K562 (cell line): ENCODE measurements around the gene PRICKLE2. TPM values are rescaled to one million over a fixed set of nuclear protein-coding genes. Genes with fewer than 3 reads are reported as not detected.

Experiments
- ATAC-seq: fragments of 200-7000 bp; cut with Tn5 transposase; 3 replicates; pipeline ENCODE4 v1.9.1; 2020; ENCODE audit warnings: moderate library complexity
- BruUV-seq: library from RNA; stranded (reverse); fragments of 400-500 nt; replicated peaks from 2 replicates; lab custom pipeline; 2021; lab: Mats Ljungman, UMichigan
- CTCF ChIA-PET: fragments of 300-600 bp; formaldehyde crosslinking; extraction: SDS; loops from one replicate; lab custom pipeline; 2021; ENCODE audit warnings: low intra/inter-chr PET ratio; lab: Yijun Ruan, JAX
- POLR2A ChIA-PET: fragments of 300-600, 350-650 bp; sonication (Branson Sonifier 250); formaldehyde crosslinking; extraction: SDS; loops from one replicate; lab custom pipeline; 2021; ENCODE audit warnings: antibody characterized with exemption, inconsistent platforms; lab: Yijun Ruan, JAX
- DNase-seq, 4 experiments: peaks; one replicate each; pipeline versions ENCODE4 v3.0.0 to v3.0.0-alpha.2; 2011 to 2018; ENCODE audit warnings: low spot score in 3 of 4, mixed read lengths in 3 of 4; ENCODE audit errors: extremely low read depth in 1 of 4
- FAIRE-seq: peaks from 2 replicates; lab custom pipeline; 2011; peaks lifted over from hg19 to GRCh38; lab: Jason Lieb, UNC
- H2AFZ ChIP-seq: 2 replicates; pipeline ENCODE4 v1.6.0; 2011; ENCODE audit warnings: low read depth, low read length, control low read depth, inconsistent platforms
- H3K27ac ChIP-seq: fragments of 200-600 bp; 3 replicates; pipeline ENCODE4 v1.8.0; 2011; ENCODE audit warnings: low read depth, mild to moderate bottlenecking, control low read depth, inconsistent platforms, low read length, moderate library complexity, mixed read lengths; ENCODE audit errors: extremely low read depth
- H3K27me3 ChIP-seq, 2 experiments: fragments of 300-600 bp in 1 of 2; 2 replicates in 1 of 2; 3 replicates in 1 of 2; pipeline versions ENCODE4 v1.6.0 to v1.8.0; 2011; ENCODE audit warnings: inconsistent platforms in 2 of 2, low read length in 2 of 2, mild to moderate bottlenecking in 1 of 2, mixed read lengths in 1 of 2, moderate library complexity in 1 of 2; ENCODE audit not compliant: control insufficient read depth in 2 of 2, insufficient read depth in 2 of 2
- H3K36me3 ChIP-seq: fragments of 300-600 bp; 3 replicates; pipeline ENCODE4 v1.8.0; 2011; ENCODE audit warnings: mild to moderate bottlenecking, low read length, inconsistent platforms; ENCODE audit not compliant: control insufficient read depth, insufficient read depth
- H3K4me1 ChIP-seq, 2 experiments: fragments of 200-600 bp in 1 of 2; replicated peaks in 1 of 2; 2 replicates in 1 of 2; 3 replicates in 1 of 2; pipeline versions ENCODE4 v1.5.1 to v1.8.0; 2011; ENCODE audit warnings: inconsistent platforms in 2 of 2, low read length in 2 of 2, mild to moderate bottlenecking in 1 of 2, mixed read lengths in 1 of 2, moderate library complexity in 1 of 2; ENCODE audit not compliant: control insufficient read depth in 2 of 2, insufficient read depth in 2 of 2
- H3K4me2 ChIP-seq: 2 replicates; pipeline ENCODE4 v1.6.1; 2011; ENCODE audit warnings: low read length, control low read depth, inconsistent platforms, mixed read lengths; ENCODE audit not compliant: insufficient read depth
- H3K4me3 ChIP-seq: fragments of 200-600 bp; sonication (generic), shearing (Covaris generic); 2 replicates; pipeline ENCODE4 v1.5.1; 2016; ENCODE audit warnings: control low read depth, inconsistent platforms
- H3K79me2 ChIP-seq: fragments of 200-600 bp; 3 replicates; pipeline ENCODE4 v1.8.0; 2011; ENCODE audit warnings: low read length, inconsistent platforms; ENCODE audit not compliant: control insufficient read depth, insufficient read depth
- H3K9ac ChIP-seq, 2 experiments: 2 replicates each; pipeline versions ENCODE4 v1.6.0 to v1.6.1; 2011; ENCODE audit warnings: low read depth in 2 of 2, low read length in 2 of 2, control low read depth in 1 of 2, inconsistent platforms in 1 of 2, mild to moderate bottlenecking in 1 of 2, mixed read lengths in 1 of 2; ENCODE audit not compliant: insufficient read depth in 1 of 2
- H3K9me1 ChIP-seq: one replicate; pipeline ENCODE4 v1.6.0; 2011; ENCODE audit warnings: inconsistent platforms, mild to moderate bottlenecking, low read length, moderate library complexity; ENCODE audit not compliant: control insufficient read depth, insufficient read depth
- H3K9me3 ChIP-seq: replicated peaks from 2 replicates; pipeline ENCODE4 v1.5.1; 2011; ENCODE audit warnings: low read depth, low read length, inconsistent platforms; ENCODE audit not compliant: control insufficient read depth, insufficient read depth
- H4K20me1 ChIP-seq: replicated peaks from 2 replicates; pipeline ENCODE4 v1.6.1; 2011; ENCODE audit warnings: low read length, inconsistent platforms, mixed read lengths; ENCODE audit not compliant: control insufficient read depth, insufficient read depth
- BACH1 ChIP-seq: fragments of 200-800 bp; sonication (Bioruptor generic); IDR thresholded peaks from 2 replicates; pipeline ENCODE4 v1.6.1; 2016; ENCODE audit warnings: missing genetic modification characterization, missing compliant biosample characterization
- CHD1 ChIP-seq: fragments of 200-600 bp; sonication (generic); IDR thresholded peaks from one replicate; pipeline ENCODE4 v1.6.1; 2012; ENCODE audit warnings: mild to moderate bottlenecking, moderate library complexity, low read length, inconsistent platforms
- GABPA ChIP-seq: fragments of 200-800 bp; sonication (Bioruptor generic); conservative IDR thresholded peaks from 2 replicates; pipeline ENCODE4 v1.6.1; 2016; ENCODE audit warnings: low read depth, missing genetic modification characterization, missing compliant biosample characterization
- JUND ChIP-seq, 2 experiments: IDR thresholded peaks; 2 replicates in 1 of 2; 3 replicates in 1 of 2; pipeline ENCODE4 v1.6.1; 2011; ENCODE audit warnings: borderline replicate concordance in 2 of 2, low read depth in 2 of 2, low read length in 2 of 2, improper control_type of control experiment in 1 of 2, missing biosample characterization in 1 of 2, missing genetic modification characterization in 1 of 2, missing genetic modification reagents in 1 of 2
- NR2F6 ChIP-seq: fragments of 450-650 bp; formaldehyde crosslinking; IDR thresholded peaks from 2 replicates; pipeline ENCODE4 v1.4.0; 2020; ENCODE audit warnings: mild to moderate bottlenecking
- PHB2 ChIP-seq: fragments of 450-650 bp; IDR thresholded peaks from 2 replicates; pipeline ENCODE4 v1.6.1; 2017; ENCODE audit warnings: low read depth
- POU5F1 ChIP-seq: fragments of 150-350 bp; IDR thresholded peaks from 2 replicates; pipeline ENCODE4 v1.6.1; 2014; ENCODE audit warnings: borderline replicate concordance, low read length, low read depth, mild to moderate bottlenecking; ENCODE audit not compliant: partially characterized antibody
- PURB ChIP-seq: sonication (generic); formaldehyde crosslinking; IDR thresholded peaks from 2 replicates; pipeline ENCODE4 v1.9.0; 2021; ENCODE audit warnings: low read depth, mild to moderate bottlenecking, missing genetic modification reagents
- RBM17 ChIP-seq: fragments of 200-400 bp; formaldehyde crosslinking; IDR thresholded peaks from 2 replicates; pipeline ENCODE4 v1.6.1; 2017; ENCODE audit warnings: low read depth, mild to moderate bottlenecking, low read length, borderline replicate concordance
- SMARCB1 ChIP-seq: IDR thresholded peaks from 2 replicates; pipeline ENCODE4 v1.6.1; 2011; ENCODE audit warnings: improper control_type of control experiment, low read depth; ENCODE audit not compliant: insufficient read length
- ZNF75A ChIP-seq: fragments of 450-650 bp; formaldehyde crosslinking; IDR thresholded peaks from 2 replicates; pipeline ENCODE4 v1.4.0; 2020; ENCODE audit warnings: mild to moderate bottlenecking
- WGBS: fragments of 100-300 bp; shearing (Covaris generic); methylation state at CpG from one replicate; pipeline ENCODE4 v1.1.6; 2016; ENCODE audit warnings: low coverage, mixed read lengths; ENCODE audit not compliant: insufficient coverage; ENCODE audit errors: missing lambda C conversion rate; 5-methylcytosine and 5-hydroxymethylcytosine counted together
- in situ Hi-C: fragments of 300-500 bp; cut with MboI; formaldehyde crosslinking; loops from 4 replicates; pipeline ENCODE4 v1.15.0; 2018; ENCODE audit warnings: inconsistent platforms, mixed read lengths
- intact Hi-C: fragments of 100-400 bp; cut with micrococcal nuclease; formaldehyde crosslinking; loops from 2 replicates; pipeline ENCODE4 v1.14.2; 2022
- polyA plus RNA-seq, 8 experiments: library from polyadenylated mRNA; depleted of rRNA in 4 of 8; stranded (reverse) in 5 of 8; unstranded in 3 of 8; fragments of >200 nt; fragmentation: Nextera tagmentation in 2 of 8; fragmentation: Illumina TruSeq in 1 of 8; extraction: Ambion mirVana in 2 of 8; extraction: Trizol in 1 of 8; gene quantifications; 2 replicates each; pipeline versions ENCODE4 v1.2.1 to v1.2.3, GENCODE V29; 2011 to 2014; ENCODE audit warnings: inconsistent platforms in 1 of 8, missing spikeins in 1 of 8
- total RNA-seq, 7 experiments: library from RNA; depleted of rRNA in 6 of 7; stranded (reverse); fragments of >200 nt in 6 of 7; fragmentation: Illumina TruSeq in 2 of 7; extraction: Trizol in 2 of 7; gene quantifications; 2 replicates each; pipeline versions ENCODE4 v1.2.1 to v1.2.3, GENCODE V29; 2011 to 2021; ENCODE audit warnings: low replicate concordance in 1 of 7

PRICKLE2 gene
- total and polyA plus RNA-seq, 9 of the 15 experiments (the other 6 are each of a cell fraction or from before 2014, with no cell fraction given): 0.07 to 0.09 TPM; not detected in 7

- Histone ChIP-seq H3K79me2 (no peaks in the 10 kb centered on the region), H2AFZ (no peak overlapping the region), H3K27me3 (no peaks in the 10 kb centered on the region), H3K4me3 (no peak overlapping the region), H3K36me3 (no peaks in the 10 kb centered on the region), H4K20me1 (no peaks in the 10 kb centered on the region), H3K4me1 (no peaks in the 10 kb centered on the region), H3K9me1 (no peaks in the 10 kb centered on the region), H3K9ac (no peak overlapping the region), H3K4me2 (no peak overlapping the region), H3K27ac (no peak overlapping the region), H3K9me3 (no peaks in the 10 kb centered on the region)
- POLR2A ChIA-PET: no interaction called here
- no peak for DNase-seq
- no TSS peak for BruUV-seq
- intact Hi-C loops: no loop called here
- FAIRE-seq: no peak
- no peak for TF ChIP-seq BACH1
- no peak for TF ChIP-seq ZNF75A (CRISPR knock-in tag)
- TF ChIP-seq PURB (CRISPR knock-in tag): no peak
- CTCF ChIA-PET: no interaction called here
- in situ Hi-C loops: no loop called here
- 8% methylated on average over 2 of the region's 3 CpGs for WGBS
- ATAC-seq: no peak
Observed at GRCh38 chr3:64222501-64223111, 2.7 kb downstream of the PRICKLE2 start.

GRCh38 chr3:64221571-64222257 lies 3.6 kb downstream of the PRICKLE2 start:
- H3K79me2 ChIP-seq: no peaks in the 10 kb centered on the region
- H4K20me1 ChIP-seq: no peaks in the 10 kb centered on the region
- WGBS: 0% methylated on average over 6 of the region's 6 CpGs
- BruUV-seq: no TSS peak
- no peak overlapping the region for H2AFZ ChIP-seq
- in situ Hi-C loops (no loop called here), intact Hi-C loops (no loop called here)
- POLR2A ChIA-PET: no interaction called here
- CTCF ChIA-PET: no interaction called here
- H3K27ac ChIP-seq: no peak overlapping the region
- H3K9me1 ChIP-seq: no peaks in the 10 kb centered on the region
- H3K27me3 ChIP-seq: peaks cover 0 to 2% of the 10 kb centered on the region in 2 experiments; a peak in 2 of 5 replicates
- H3K4me1 ChIP-seq: no peaks in the 10 kb centered on the region
- H3K4me3 ChIP-seq: no peak overlapping the region
- TF ChIP-seq RBM17 (no peak), POU5F1 (no peak), GABPA (no peak), PHB2 (no peak), CHD1 (no peak), JUND (IDR thresholded peaks at IDR 0.05; ENCODE audit: borderline replicate concordance, low read depth, low read length) (no peak), JUND (tag; IDR thresholded peaks at IDR 0.05; ENCODE audit: borderline replicate concordance, low read depth, low read length) (no peak), SMARCB1 (no peak), NR2F6 (CRISPR knock-in tag) (no peak)
- no peaks in the 10 kb centered on the region for H3K9me3 ChIP-seq
- FAIRE-seq (no peak), DNase-seq (peak in 1 of 4 experiments; percentile 7), ATAC-seq (no peak)
- no peak overlapping the region for H3K4me2 ChIP-seq
- H3K36me3 ChIP-seq: no peaks in the 10 kb centered on the region
- no peak overlapping the region for H3K9ac ChIP-seq
